ENCODE data around the gene DAG1. TPM values are rescaled to one million over a fixed set of nuclear protein-coding genes. Genes with fewer than 3 reads are reported as not detected.
A peak's percentile ranks its signal among the peaks of the same experiment; 100 is the strongest.

Gene DAG1
- polyA plus RNA-seq, 1 donor (not counting 4 experiments of a cell fraction or from before 2014, with no cell fraction given) = 22.0 TPM

DNA sequence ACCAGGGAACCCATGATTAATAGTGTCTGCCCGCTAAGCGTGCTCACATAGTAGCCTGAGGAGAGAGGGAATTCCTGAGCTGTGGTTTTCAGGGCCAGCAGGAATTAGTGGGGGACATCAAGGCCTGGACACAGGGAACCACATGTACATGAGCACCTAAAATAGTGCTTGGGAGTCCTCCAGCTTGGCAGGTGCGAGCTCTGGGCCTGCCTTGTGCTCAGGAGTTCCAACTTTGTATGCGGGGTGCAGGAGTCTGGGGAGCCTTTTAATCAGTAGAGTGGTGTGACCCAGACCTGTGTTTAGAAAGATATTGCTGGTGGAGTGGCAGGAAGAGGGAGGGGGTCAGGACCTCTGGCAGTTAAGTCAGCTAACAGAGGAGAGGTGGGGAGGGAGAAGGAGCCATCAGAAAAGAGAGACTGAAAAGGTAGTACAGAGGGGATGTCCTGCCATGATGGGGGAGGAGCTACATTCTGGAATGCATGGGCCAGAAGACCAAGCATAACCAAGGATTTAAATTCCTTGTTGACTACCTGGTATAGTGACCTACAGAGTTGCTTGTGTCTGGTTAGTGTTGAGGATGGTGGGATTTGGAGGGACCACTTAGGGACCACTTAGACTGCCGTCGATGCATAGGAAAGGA lies 1.9 kb downstream of the DAG1 start:
- Histone ChIP-seq H3K9ac (ENCODE audit: control insufficient read depth, extremely low read depth, insufficient read depth, low read length) (peak overlapping the region; percentile 82), H3K9me3 (ENCODE audit: control insufficient read depth, low read depth, low read length) (no peaks in the 10 kb centered on the region), H3K9me1 (ENCODE audit: control insufficient read depth, extremely low read depth, insufficient read depth, low read length) (no peaks in the 10 kb centered on the region), H2AFZ (ENCODE audit: control insufficient read depth, low read length) (no peak overlapping the region), H3K4me3 (ENCODE audit: control insufficient read depth in 2 of 3, extremely low read depth in 1 of 3, insufficient read depth in 2 of 3, low read depth in 1 of 3, low read length in 3 of 3) (peak overlapping the region in 1 of 3 experiments; percentile 67), H3K79me2 (ENCODE audit: control insufficient read depth, insufficient read depth, low read length) (peaks cover 24% of the 10 kb centered on the region), H3K27me3 (ENCODE audit: control insufficient read depth, extremely low read depth, insufficient read depth, low read length) (no peaks in the 10 kb centered on the region), H3K4me1 (ENCODE audit: control insufficient read depth, extremely low read depth, insufficient read depth, low read length) (peaks cover 22% of the 10 kb centered on the region), H4K20me1 (ENCODE audit: control insufficient read depth, extremely low read depth, insufficient read depth, low read length) (no peaks in the 10 kb centered on the region), H3K36me3 (ENCODE audit: control insufficient read depth in 2 of 2, extremely low read depth in 1 of 2, insufficient read depth in 2 of 2, low read length in 2 of 2) (no peaks in the 10 kb centered on the region), H3K4me2 (ENCODE audit: control insufficient read depth, extremely low read depth, insufficient read depth, low read depth, low read length) (peak overlapping the region; percentile 82), H3K27ac (ENCODE audit: control insufficient read depth, insufficient read depth, low read length) (no peak overlapping the region)
- FAIRE-seq (no peak), DNase-seq (ENCODE audit: low read depth, low spot score) (no peak)
- dilution Hi-C loops (cut with MboI; ENCODE audit: extremely low pct_ligation_motif_present, low sequenced_read_pairs) = no loop called here
- TF ChIP-seq EZH2 (IDR thresholded peaks at IDR 0.05; ENCODE audit: low read length) (no peak), CTCF (optimal IDR thresholded peaks at IDR 0.05 in 1 of 3, IDR thresholded peaks at IDR 0.05 in 1 of 3, conservative IDR thresholded peaks at IDR 0.05 in 1 of 3; ENCODE audit: extremely low read depth in 1 of 3, insufficient read depth in 2 of 3, low read length in 3 of 3) (no peak)

DNA sequence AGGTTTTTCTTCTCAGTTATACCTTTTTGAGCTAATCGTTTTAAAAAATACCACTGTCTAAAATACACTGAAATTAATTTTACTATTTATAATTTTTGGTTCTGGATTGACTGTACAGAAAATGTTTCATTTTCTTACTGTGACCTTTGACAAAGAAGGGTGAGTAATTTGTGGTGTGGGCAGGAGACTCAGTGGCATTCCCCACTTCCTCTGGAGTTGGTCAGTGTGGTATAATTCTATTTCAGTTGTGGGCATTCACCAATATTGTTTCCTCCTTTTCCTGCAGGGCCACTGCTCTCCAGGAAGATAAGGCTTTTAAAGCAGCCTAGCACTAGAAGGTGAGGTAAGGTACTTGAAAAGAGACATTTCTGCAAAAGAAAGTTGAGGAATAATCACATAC lies 6.5 kb downstream of the DAG1 start:
- Histone ChIP-seq H2AFZ (ENCODE audit: control insufficient read depth, low read length) (no peak overlapping the region), H3K4me2 (ENCODE audit: control insufficient read depth, extremely low read depth, insufficient read depth, low read depth, low read length) (no peak overlapping the region)
- dilution Hi-C loops (cut with MboI; ENCODE audit: extremely low pct_ligation_motif_present, low sequenced_read_pairs) = no loop called here

More for the DNA sequence above, 6.5 kb downstream of the DAG1 start:
- DNase-seq (ENCODE audit: low read depth, low spot score) (no peak), FAIRE-seq (no peak)
- H3K4me1 ChIP-seq (ENCODE audit: control insufficient read depth, extremely low read depth, insufficient read depth, low read length) = peaks cover 7% of the 10 kb centered on the region
- no peaks in the 10 kb centered on the region for H3K9me3 ChIP-seq (ENCODE audit: control insufficient read depth, low read depth, low read length)
- H3K36me3 ChIP-seq (ENCODE audit: control insufficient read depth in 2 of 2, extremely low read depth in 1 of 2, insufficient read depth in 2 of 2, low read length in 2 of 2) = peaks cover 0 to 5% of the 10 kb centered on the region in 2 experiments
- no peaks in the 10 kb centered on the region for H4K20me1 ChIP-seq (ENCODE audit: control insufficient read depth, extremely low read depth, insufficient read depth, low read length)
- TF ChIP-seq EZH2 (IDR thresholded peaks at IDR 0.05; ENCODE audit: low read length) (no peak), CTCF (optimal IDR thresholded peaks at IDR 0.05 in 1 of 3, IDR thresholded peaks at IDR 0.05 in 1 of 3, conservative IDR thresholded peaks at IDR 0.05 in 1 of 3; ENCODE audit: extremely low read depth in 1 of 3, insufficient read depth in 2 of 3, low read length in 3 of 3) (no peak)
- H3K9me1 ChIP-seq (ENCODE audit: control insufficient read depth, extremely low read depth, insufficient read depth, low read length) = no peaks in the 10 kb centered on the region
- H3K27me3 ChIP-seq (ENCODE audit: control insufficient read depth, extremely low read depth, insufficient read depth, low read length) = no peaks in the 10 kb centered on the region
- H3K79me2 ChIP-seq (ENCODE audit: control insufficient read depth, insufficient read depth, low read length) = peaks cover 23% of the 10 kb centered on the region
- no peak overlapping the region for H3K27ac ChIP-seq (ENCODE audit: control insufficient read depth, insufficient read depth, low read length)
- no peak overlapping the region for H3K4me3 ChIP-seq (ENCODE audit: control insufficient read depth in 2 of 3, extremely low read depth in 1 of 3, insufficient read depth in 2 of 3, low read depth in 1 of 3, low read length in 3 of 3)
- H3K9ac ChIP-seq (ENCODE audit: control insufficient read depth, extremely low read depth, insufficient read depth, low read length) = no peak overlapping the region

All from keratinocyte (primary cell).